Naive thymus-derived CD4-positive, alpha-beta T cell (primary cell): Measurements from ENCODE around the gene PEX10. TPM values are rescaled to one million over a fixed set of nuclear protein-coding genes. Genes with fewer than 3 reads are reported as not detected.

Source experiments
- ATAC-seq: fragments of 150-1000 bp; cut with Tn5 transposase; 2 replicates; pipeline ENCODE4 v1.10.0; 2021; ENCODE audit warnings: mild to moderate bottlenecking, moderate library complexity
- CTCF ChIA-PET: fragments of 350-600 bp; sonication (Branson Sonifier 250); formaldehyde crosslinking; loops from one replicate; lab custom pipeline; 2021; ENCODE audit warnings: antibody characterized with exemption; lab: Charles Lee
- POLR2A ChIA-PET: fragments of 350-600 bp; sonication (Branson Sonifier 250); formaldehyde crosslinking; loops from one replicate; lab custom pipeline; 2021; ENCODE audit warnings: antibody characterized with exemption, inconsistent platforms; lab: Charles Lee
- DNase-seq, 9 donors: peaks; one replicate each; pipeline versions ENCODE4 v3.0.0 to v3.0.0-alpha.2; 2020 to 2022; ENCODE audit warnings: mixed read lengths in 1 of 9
- H3K27ac ChIP-seq: one replicate; pipeline ENCODE4 v1.7.0; 2013; ENCODE audit warnings: mild to moderate bottlenecking, low read depth, low read length, moderate library complexity
- H3K27me3 ChIP-seq, 2 donors: one replicate each; pipeline ENCODE4 v1.7.0; 2013; ENCODE audit warnings: low read length in 2 of 2, mild to moderate bottlenecking in 2 of 2, moderate library complexity in 2 of 2; ENCODE audit not compliant: control insufficient read depth in 2 of 2, insufficient read depth in 2 of 2
- H3K36me3 ChIP-seq, 3 experiments: 1 replicate in 2 of 3; 2 replicates in 1 of 3; pipeline ENCODE4 v1.7.0; 2013; ENCODE audit warnings: low read length in 3 of 3, mild to moderate bottlenecking in 3 of 3, moderate library complexity in 1 of 3; ENCODE audit not compliant: insufficient read depth in 3 of 3, control insufficient read depth in 2 of 3
- H3K4me1 ChIP-seq, 2 donors: one replicate each; pipeline ENCODE4 v1.7.0; 2013; ENCODE audit warnings: low read length in 2 of 2, mild to moderate bottlenecking in 2 of 2, moderate library complexity in 1 of 2; ENCODE audit not compliant: control insufficient read depth in 2 of 2, insufficient read depth in 2 of 2
- H3K4me3 ChIP-seq: 2 replicates; pipeline ENCODE4 v1.7.0; 2013; ENCODE audit warnings: mild to moderate bottlenecking, low read length
- H3K9me3 ChIP-seq, 3 experiments: 1 replicate in 2 of 3; 2 replicates in 1 of 3; pipeline ENCODE4 v1.7.0; 2013; ENCODE audit warnings: low read length in 3 of 3; ENCODE audit not compliant: control insufficient read depth in 2 of 3
- H3K27ac Mint-ChIP-seq, 9 donors: one replicate each; pipeline ENCODE4 v1.8.0; 2020 to 2022; ENCODE audit warnings: mixed read lengths in 9 of 9, mild to moderate bottlenecking in 8 of 9, moderate library complexity in 5 of 9, inconsistent platforms in 2 of 9
- H3K27me3 Mint-ChIP-seq, 5 donors: one replicate each; pipeline ENCODE4 v1.8.0; 2021 to 2022; ENCODE audit warnings: mixed read lengths in 5 of 5, mild to moderate bottlenecking in 1 of 5
- H3K36me3 Mint-ChIP-seq, 5 donors: one replicate each; pipeline ENCODE4 v1.8.0; 2020 to 2022; ENCODE audit warnings: mixed read lengths in 5 of 5, mild to moderate bottlenecking in 3 of 5, inconsistent platforms in 1 of 5
- H3K4me1 Mint-ChIP-seq, 7 donors: one replicate each; pipeline ENCODE4 v1.8.0; 2020 to 2022; ENCODE audit warnings: mixed read lengths in 7 of 7, mild to moderate bottlenecking in 3 of 7, inconsistent platforms in 1 of 7
- H3K4me3 Mint-ChIP-seq, 10 donors: one replicate each; pipeline ENCODE4 v1.8.0; 2020 to 2022; ENCODE audit warnings: mild to moderate bottlenecking in 10 of 10, mixed read lengths in 10 of 10, moderate library complexity in 6 of 10, inconsistent platforms in 2 of 10
- H3K9me3 Mint-ChIP-seq, 11 donors: one replicate each; pipeline ENCODE4 v1.8.0; 2020 to 2022; ENCODE audit warnings: mixed read lengths in 11 of 11, mild to moderate bottlenecking in 4 of 11, inconsistent platforms in 1 of 11, moderate library complexity in 1 of 11
- intact Hi-C, 2 donors: fragments of 100-400 bp; cut with micrococcal nuclease; formaldehyde crosslinking; loops; one replicate each; pipeline ENCODE4 v1.15.1; 2023
- polyA plus RNA-seq, 2 donors: library from polyadenylated mRNA; unstranded; fragments of 300-500 nt; fragmentation: Illumina TruSeq; gene quantifications; one replicate each; pipeline ENCODE4 v1.2.3, GENCODE V29; 2021
- total RNA-seq, 6 experiments: library from RNA in 5 of 6; stranded (reverse) in 5 of 6; gene quantifications; 1 replicate in 5 of 6; 2 replicates in 1 of 6; pipeline ENCODE4 v1.2.3 and lab custom pipeline; 2021 to 2026

Gene PEX10
- total and polyA plus RNA-seq, 7 experiments from 2014 or later = 8.7 to 14.9 (median 11.4) TPM

- no peaks in the 10 kb centered on the region for H3K4me1 ChIP-seq
- ChIA-PET CTCF (no interaction called here), POLR2A (no interaction called here)
- H3K27me3 ChIP-seq = peaks cover 2 to 3% of the 10 kb centered on the region in 2 donors
- no peak overlapping the region for H3K27ac Mint-ChIP-seq
- H3K4me3 ChIP-seq = no peak overlapping the region
- no peaks in the 10 kb centered on the region for H3K36me3 Mint-ChIP-seq
- no peaks in the 10 kb centered on the region for H3K36me3 ChIP-seq
- H3K9me3 Mint-ChIP-seq = peaks cover 0 to 1% (median 0%) of the 10 kb centered on the region in 11 donors
- peaks cover 0 to 1% (median 0%) of the 10 kb centered on the region in 7 donors for H3K4me1 Mint-ChIP-seq
- H3K27ac ChIP-seq = no peak overlapping the region
- peaks cover 0 to 7% (median 0%) of the 10 kb centered on the region in 5 donors for H3K27me3 Mint-ChIP-seq
- intact Hi-C loops = no loop called here
- no peak for DNase-seq
- H3K9me3 ChIP-seq = no peaks in the 10 kb centered on the region
- ATAC-seq = no peak
- H3K4me3 Mint-ChIP-seq = no peak overlapping the region
Observed at GRCh38 chr1:2439369-2439768, 27.0 kb upstream of the PEX10 start.

- no peaks in the 10 kb centered on the region for H3K9me3 ChIP-seq
- ATAC-seq (no peak), DNase-seq (no peak)
- H3K27ac Mint-ChIP-seq = no peak overlapping the region
- peaks cover 0 to 1% (median 0%) of the 10 kb centered on the region in 7 donors for H3K4me1 Mint-ChIP-seq
- no peak overlapping the region for H3K4me3 Mint-ChIP-seq
- peaks cover 0 to 3% of the 10 kb centered on the region in 2 donors for H3K27me3 ChIP-seq
- no peak overlapping the region for H3K4me3 ChIP-seq
- no peaks in the 10 kb centered on the region for H3K36me3 Mint-ChIP-seq
- peaks cover 0 to 7% (median 0%) of the 10 kb centered on the region in 5 donors for H3K27me3 Mint-ChIP-seq
- no peak overlapping the region for H3K27ac ChIP-seq
- H3K9me3 Mint-ChIP-seq = peaks cover 0 to 1% (median 0%) of the 10 kb centered on the region in 11 donors
- no peaks in the 10 kb centered on the region for H3K36me3 ChIP-seq
- ChIA-PET CTCF (no interaction called here), POLR2A (no interaction called here)
- H3K4me1 ChIP-seq = no peaks in the 10 kb centered on the region
- intact Hi-C loops = no loop called here
Observed at GRCh38 chr1:2438641-2439040, 26.3 kb upstream of the PEX10 start.

- H3K9me3 Mint-ChIP-seq = peaks cover 0 to 1% (median 0%) of the 10 kb centered on the region in 11 donors
- POLR2A ChIA-PET = no interaction called here
- DNase-seq = no peak
- Histone ChIP-seq H3K36me3 (no peaks in the 10 kb centered on the region), H3K27ac (no peak overlapping the region), H3K4me1 (no peaks in the 10 kb centered on the region), H3K4me3 (no peak overlapping the region), H3K9me3 (no peaks in the 10 kb centered on the region), H3K27me3 (peaks cover 0 to 3% of the 10 kb centered on the region in 2 donors)
- no peaks in the 10 kb centered on the region for H3K36me3 Mint-ChIP-seq
- H3K27me3 Mint-ChIP-seq = peaks cover 0 to 7% (median 0%) of the 10 kb centered on the region in 5 donors
- intact Hi-C loops = no loop called here
- peak overlapping the region in 1 of 9 donors; percentile 68 for H3K27ac Mint-ChIP-seq
- H3K4me3 Mint-ChIP-seq = no peak overlapping the region
- CTCF ChIA-PET = no interaction called here
- peaks cover 0 to 1% (median 0%) of the 10 kb centered on the region in 7 donors for H3K4me1 Mint-ChIP-seq
- ATAC-seq = no peak
Observed at GRCh38 chr1:2438038-2438437, 25.7 kb upstream of the PEX10 start.

GRCh38 chr1:2437617-2438016 lies 25.3 kb upstream of the PEX10 start:
- ATAC-seq (no peak), DNase-seq (no peak)
- POLR2A ChIA-PET = no interaction called here
- peaks cover 0 to under 1% of the 10 kb centered on the region in 2 donors for H3K27me3 ChIP-seq
- H3K36me3 ChIP-seq = no peaks in the 10 kb centered on the region
- H3K9me3 ChIP-seq = no peaks in the 10 kb centered on the region
- CTCF ChIA-PET = no interaction called here
- H3K4me1 ChIP-seq = no peaks in the 10 kb centered on the region
- H3K4me3 Mint-ChIP-seq = no peak overlapping the region
- peaks cover 0 to 1% (median 0%) of the 10 kb centered on the region in 7 donors for H3K4me1 Mint-ChIP-seq
- H3K9me3 Mint-ChIP-seq = peaks cover 0 to 1% (median 0%) of the 10 kb centered on the region in 11 donors
- H3K27ac Mint-ChIP-seq = peak overlapping the region in 4 of 9 donors; percentile 30 to 68 (median 46)
- no peak overlapping the region for H3K27ac ChIP-seq
- peaks cover 0 to 4% (median 0%) of the 10 kb centered on the region in 5 donors for H3K27me3 Mint-ChIP-seq
- no peak overlapping the region for H3K4me3 ChIP-seq
- H3K36me3 Mint-ChIP-seq = no peaks in the 10 kb centered on the region
- intact Hi-C loops = no loop called here

DNA sequence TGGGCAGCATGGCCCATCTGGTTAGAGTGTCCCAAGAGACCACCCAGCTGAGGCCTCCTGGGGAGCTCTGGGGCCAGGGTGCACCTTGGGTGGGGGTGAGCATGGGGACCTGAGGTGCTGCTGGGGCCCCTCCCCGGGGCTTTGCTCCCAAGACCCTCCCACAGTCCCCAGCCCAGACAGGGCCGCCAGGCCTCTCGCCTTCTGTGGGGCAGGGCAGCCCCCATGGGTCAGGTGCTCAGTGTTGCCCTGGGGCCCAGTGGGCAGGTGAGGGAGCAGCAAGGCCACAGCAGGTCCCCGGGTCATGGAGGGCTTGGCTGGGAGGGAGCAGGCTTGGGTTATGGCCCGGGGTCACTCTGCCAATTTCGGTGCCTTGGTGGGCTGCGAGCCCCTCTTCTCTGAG lies 24.5 kb upstream of the PEX10 start:
- Mint-ChIP-seq H3K4me3 (no peak overlapping the region), H3K4me1 (peaks cover 0 to 1% (median 0%) of the 10 kb centered on the region in 7 donors), H3K36me3 (no peaks in the 10 kb centered on the region), H3K27me3 (no peaks in the 10 kb centered on the region), H3K9me3 (peaks cover 0 to 1% (median 0%) of the 10 kb centered on the region in 11 donors), H3K27ac (peak overlapping the region in 1 of 9 donors; percentile 62)
- no peaks in the 10 kb centered on the region for H3K27me3 ChIP-seq
- H3K36me3 ChIP-seq = no peaks in the 10 kb centered on the region
- no peak overlapping the region for H3K27ac ChIP-seq
- POLR2A ChIA-PET = no interaction called here
- no peaks in the 10 kb centered on the region for H3K4me1 ChIP-seq
- CTCF ChIA-PET = no interaction called here
- peak; percentile 14 for ATAC-seq
- no peak overlapping the region for H3K4me3 ChIP-seq
- intact Hi-C loops = no loop called here
- no peaks in the 10 kb centered on the region for H3K9me3 ChIP-seq
- DNase-seq = no peak

DNA sequence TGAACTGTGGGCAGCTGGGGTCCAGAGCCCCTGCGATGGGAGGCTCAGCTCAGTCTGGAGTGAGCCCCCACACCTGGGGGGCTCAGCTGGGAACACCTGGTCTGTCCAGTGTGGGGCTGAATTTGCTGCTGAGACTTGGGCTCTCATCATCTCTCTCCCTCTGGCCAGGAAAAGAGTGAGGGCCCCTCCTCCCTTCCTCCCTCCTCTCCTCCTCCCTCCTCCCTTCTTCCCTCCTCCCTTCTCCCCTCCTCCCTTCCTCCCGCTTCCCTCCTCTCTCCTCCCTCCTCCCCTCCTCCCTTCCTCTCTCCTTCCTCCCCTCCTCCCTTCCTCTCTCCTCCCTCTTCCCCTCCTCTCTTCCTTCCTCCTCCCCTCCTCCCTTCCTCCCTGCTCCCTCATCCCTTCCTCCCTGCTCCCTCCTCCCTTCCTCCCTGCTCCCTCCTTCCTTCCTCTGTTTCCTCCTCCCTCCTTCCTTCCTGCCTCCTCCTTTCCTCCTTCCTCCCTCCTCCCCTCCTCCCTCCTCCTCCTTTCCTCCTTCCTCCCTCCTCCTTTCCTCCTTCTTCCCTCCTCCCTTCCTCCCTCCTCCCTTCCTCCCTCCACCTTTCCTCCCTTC lies 23.5 kb upstream of the PEX10 start:
- ATAC-seq = no peak

DNA sequence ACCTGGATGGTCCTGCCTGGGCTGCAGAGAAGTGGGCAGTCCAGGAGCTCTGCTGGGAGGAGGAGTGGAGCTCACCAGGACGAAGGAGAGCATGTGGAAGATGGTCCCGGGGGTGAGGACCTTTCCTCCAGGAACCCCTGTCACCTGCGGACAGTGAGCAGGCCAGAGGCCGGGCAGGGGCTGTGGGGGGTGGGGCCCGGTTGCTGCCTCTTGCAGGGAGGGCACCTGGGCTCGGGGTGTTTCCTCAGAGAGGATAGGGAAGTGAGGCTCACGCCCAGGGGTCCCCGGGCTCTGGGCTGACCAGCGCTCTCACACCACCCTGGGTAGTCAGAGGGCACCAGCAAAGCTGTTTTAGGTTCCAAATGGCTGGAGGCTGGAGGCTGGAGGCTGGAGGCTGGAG lies 22.7 kb upstream of the PEX10 start:
- peaks cover 0 to 2% (median 0%) of the 10 kb centered on the region in 11 donors for H3K9me3 Mint-ChIP-seq
- H3K36me3 Mint-ChIP-seq = peaks cover 0 to 3% (median 0%) of the 10 kb centered on the region in 5 donors
- H3K27me3 Mint-ChIP-seq = no peaks in the 10 kb centered on the region
- H3K9me3 ChIP-seq = peaks cover 0 to under 1% (median 0%) of the 10 kb centered on the region in 3 experiments
- peaks cover 0 to 1% (median 0%) of the 10 kb centered on the region in 7 donors for H3K4me1 Mint-ChIP-seq
- H3K4me3 ChIP-seq = no peak overlapping the region
- ATAC-seq = no peak
- H3K27me3 ChIP-seq = no peaks in the 10 kb centered on the region
- DNase-seq = no peak
- no peak overlapping the region for H3K4me3 Mint-ChIP-seq
- H3K36me3 ChIP-seq = no peaks in the 10 kb centered on the region
- H3K4me1 ChIP-seq = no peaks in the 10 kb centered on the region
- H3K27ac Mint-ChIP-seq = no peak overlapping the region
- ChIA-PET POLR2A (interaction anchor here (0.6 kb wide), 1 partner anchor 14 kb away, joined by 4 read pairs; no protein-coding TSS in a partner anchor), CTCF (no interaction called here)
- intact Hi-C loops = no loop called here
- no peak overlapping the region for H3K27ac ChIP-seq

More for the DNA sequence above, 23.5 kb upstream of the PEX10 start:
- Histone ChIP-seq H3K27me3 (no peaks in the 10 kb centered on the region), H3K4me1 (no peaks in the 10 kb centered on the region), H3K4me3 (no peak overlapping the region), H3K9me3 (no peaks in the 10 kb centered on the region), H3K36me3 (no peaks in the 10 kb centered on the region), H3K27ac (no peak overlapping the region)
- peaks cover 0 to 1% (median 0%) of the 10 kb centered on the region in 11 donors for H3K9me3 Mint-ChIP-seq
- H3K27me3 Mint-ChIP-seq = no peaks in the 10 kb centered on the region
- H3K36me3 Mint-ChIP-seq = peaks cover 0 to 3% (median 0%) of the 10 kb centered on the region in 5 donors
- ChIA-PET POLR2A (interaction anchor here (0.6 kb wide), 1 partner anchor 14 kb away, joined by 4 read pairs; no protein-coding TSS in a partner anchor), CTCF (no interaction called here)
- no peak overlapping the region for H3K27ac Mint-ChIP-seq
- peaks cover 0 to 1% (median 0%) of the 10 kb centered on the region in 7 donors for H3K4me1 Mint-ChIP-seq
- intact Hi-C loops = no loop called here
- DNase-seq = no peak
- H3K4me3 Mint-ChIP-seq = no peak overlapping the region
